Spleen (tissue), 11 donors: ENCODE data around the gene POLN. TPM values are rescaled to one million over a fixed set of nuclear protein-coding genes. Genes with fewer than 3 reads are reported as not detected.
A peak's percentile ranks its signal among the peaks of the same experiment; 100 is the strongest.

ENCODE experiments used
- DNase-seq: peaks from one replicate; pipeline ENCODE4 v3.0.0-alpha.2; 2020
- H3K27ac ChIP-seq, 8 donors: fragments of 200-600 bp; sonication (generic) in 7 of 8; 1 replicate in 4 of 8; 2 replicates in 4 of 8; pipeline versions ENCODE4 v1.5.0 to v1.8.0; 2016 to 2021; ENCODE audit warnings: inconsistent platforms in 4 of 8, mild to moderate bottlenecking in 4 of 8, moderate library complexity in 1 of 8
- H3K27me3 ChIP-seq, 7 donors: fragments of 200-600 bp; sonication (generic) in 6 of 7; replicated peaks in 1 of 7; 1 replicate in 4 of 7; 2 replicates in 3 of 7; pipeline versions ENCODE4 v1.5.0 to v1.8.0; 2016 to 2021; ENCODE audit warnings: inconsistent platforms in 3 of 7, mild to moderate bottlenecking in 1 of 7
- H3K36me3 ChIP-seq, 6 donors: fragments of 200-600 bp; sonication (generic) in 5 of 6; 1 replicate in 4 of 6; 2 replicates in 2 of 6; pipeline versions ENCODE4 v1.5.0 to v1.8.0; 2016 to 2021; ENCODE audit warnings: inconsistent platforms in 2 of 6
- H3K4me1 ChIP-seq, 6 donors: fragments of 200-600 bp; sonication (generic) in 5 of 6; 1 replicate in 3 of 6; 2 replicates in 3 of 6; pipeline versions ENCODE4 v1.5.0 to v1.8.0; 2016 to 2021; ENCODE audit warnings: inconsistent platforms in 3 of 6
- H3K4me3 ChIP-seq, 8 donors: fragments of 200-600 bp; sonication (generic) in 7 of 8; 1 replicate in 4 of 8; 2 replicates in 4 of 8; pipeline versions ENCODE4 v1.5.0 to v1.8.0; 2016 to 2021; ENCODE audit warnings: inconsistent platforms in 4 of 8, mild to moderate bottlenecking in 4 of 8, moderate library complexity in 2 of 8
- H3K9me3 ChIP-seq, 8 donors: fragments of 200-600 bp; sonication (generic) in 7 of 8; 1 replicate in 4 of 8; 2 replicates in 4 of 8; pipeline versions ENCODE4 v1.5.0 to v1.8.0; 2016 to 2021; ENCODE audit warnings: inconsistent platforms in 4 of 8
- POLR2A ChIP-seq, 3 donors: fragments of 450-650 bp; IDR thresholded peaks; one replicate each; pipeline ENCODE4 v1.5.1; 2017; ENCODE audit warnings: antibody characterized with exemption in 3 of 3, mild to moderate bottlenecking in 1 of 3
- POLR2AphosphoS5 ChIP-seq, 3 donors: sonication (generic); formaldehyde crosslinking; IDR thresholded peaks; one replicate each; pipeline ENCODE4 v1.5.1; 2017; ENCODE audit warnings: antibody characterized with exemption in 3 of 3
- WGBS, 5 donors: extraction: QIAGEN DNeasy Blood & Tissue Kit in 3 of 5; methylation state at CpG; one replicate each; pipeline versions ENCODE4 v1.1.5 to v1.1.7; 2013 to 2018; 5-methylcytosine and 5-hydroxymethylcytosine counted together
- intact Hi-C: fragments of 100-400 bp; cut with DNase I; formaldehyde crosslinking; loops from one replicate; pipeline ENCODE4 v1.15.0; 2023; ENCODE audit warnings: low total_unique reads
- polyA plus RNA-seq, 3 donors: library from polyadenylated mRNA; stranded (reverse); fragments of 200-250 nt; gene quantifications; one replicate each; pipeline ENCODE4 v1.2.1, GENCODE V29; 2013
- total RNA-seq, 7 donors: library from RNA; depleted of rRNA in 3 of 7; stranded (reverse); fragments of >200 nt in 3 of 7; fragmentation: NEBNext Ultra II Directional in 4 of 7; extraction: Animal tissue kit (Norgen Biotek cat#: 25700) in 4 of 7; gene quantifications; one replicate each; pipeline versions ENCODE4 v1.1.0 to v1.2.1, GENCODE V29; 2016 to 2021
- TF ChIP-seq, protein P1 (sequence below), 11 experiments: fragments of 200-600 bp in 7 of 11; fragments of 450-650 bp in 4 of 11; sonication (generic) in 4 of 11; IDR thresholded peaks in 8 of 11; conservative IDR thresholded peaks in 3 of 11; 1 replicate in 7 of 11; 2 replicates in 4 of 11; pipeline versions ENCODE4 v1.4.0 to v1.8.0; 2016 to 2021; ENCODE audit warnings: antibody characterized with exemption in 11 of 11, inconsistent platforms in 4 of 11, mild to moderate bottlenecking in 1 of 11
- donor health status: healthy with polysubstance abuse.
- donor health status: DM: no; HTN: no; CAD: no; lungs with moderate emphysema.
- donor health status: DM: no; HTN: no; CAD: no.
- donor health status: Bipolar disorder and iron deficiency.
- donor health status: healthy.
- donor health status: DM: no; HTN: no; CAD: no.
- donor health status: DM: yes; HTN: yes; CAD: no.

The POLN gene
- total and polyA plus RNA-seq, 10 donors: 1.2 to 3.5 (median 2.5) TPM

DNA sequence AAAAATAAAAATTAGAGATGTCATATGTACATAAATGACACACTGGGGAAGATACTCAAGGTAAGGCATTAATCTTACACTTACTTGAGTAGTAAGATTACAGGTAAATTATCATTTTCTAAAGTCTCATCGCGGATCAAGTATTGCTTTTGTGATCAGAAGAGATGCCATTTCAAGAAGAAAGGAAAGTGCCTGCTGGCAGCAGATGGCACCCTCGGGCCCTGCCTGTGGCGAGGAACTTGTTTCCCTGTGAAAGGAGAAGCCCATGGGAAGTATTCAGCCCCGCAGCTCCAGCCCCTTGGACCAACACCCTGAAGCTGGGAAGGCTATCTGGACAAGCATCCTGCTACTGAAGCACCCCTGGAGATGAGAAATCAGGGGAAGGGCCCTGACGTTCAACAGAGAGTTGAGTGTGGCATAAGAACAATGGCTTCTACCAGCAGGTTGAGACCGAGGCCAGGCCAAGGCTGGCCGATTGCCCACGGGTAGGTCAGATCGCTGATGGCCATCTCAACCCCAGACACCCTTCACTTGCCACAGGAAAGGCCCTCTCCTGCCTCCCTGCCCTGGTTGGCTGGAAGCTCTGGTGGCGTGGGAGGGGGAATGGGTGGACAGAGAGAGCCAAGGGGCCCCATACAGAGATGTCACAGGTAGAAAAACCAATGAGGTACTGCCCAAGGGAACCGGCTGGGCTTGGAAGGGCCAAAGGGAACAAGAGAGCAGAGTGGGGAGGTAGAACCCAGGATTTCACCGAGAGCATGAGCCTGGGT is 38.8 kb upstream of the POLN start:
- Histone ChIP-seq H3K36me3 (no peaks in the 10 kb centered on the region), H3K27me3 (no peaks in the 10 kb centered on the region), H3K4me3 (no peak overlapping the region), H3K9me3 (no peaks in the 10 kb centered on the region), H3K27ac (peak overlapping the region in 4 of 8 donors; percentile 75 to 95 (median 78)), H3K4me1 (peaks cover 4 to 24% (median 18%) of the 10 kb centered on the region in 6 donors)
- TF ChIP-seq, protein P1, sequence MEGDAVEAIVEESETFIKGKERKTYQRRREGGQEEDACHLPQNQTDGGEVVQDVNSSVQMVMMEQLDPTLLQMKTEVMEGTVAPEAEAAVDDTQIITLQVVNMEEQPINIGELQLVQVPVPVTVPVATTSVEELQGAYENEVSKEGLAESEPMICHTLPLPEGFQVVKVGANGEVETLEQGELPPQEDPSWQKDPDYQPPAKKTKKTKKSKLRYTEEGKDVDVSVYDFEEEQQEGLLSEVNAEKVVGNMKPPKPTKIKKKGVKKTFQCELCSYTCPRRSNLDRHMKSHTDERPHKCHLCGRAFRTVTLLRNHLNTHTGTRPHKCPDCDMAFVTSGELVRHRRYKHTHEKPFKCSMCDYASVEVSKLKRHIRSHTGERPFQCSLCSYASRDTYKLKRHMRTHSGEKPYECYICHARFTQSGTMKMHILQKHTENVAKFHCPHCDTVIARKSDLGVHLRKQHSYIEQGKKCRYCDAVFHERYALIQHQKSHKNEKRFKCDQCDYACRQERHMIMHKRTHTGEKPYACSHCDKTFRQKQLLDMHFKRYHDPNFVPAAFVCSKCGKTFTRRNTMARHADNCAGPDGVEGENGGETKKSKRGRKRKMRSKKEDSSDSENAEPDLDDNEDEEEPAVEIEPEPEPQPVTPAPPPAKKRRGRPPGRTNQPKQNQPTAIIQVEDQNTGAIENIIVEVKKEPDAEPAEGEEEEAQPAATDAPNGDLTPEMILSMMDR (IDR thresholded peaks at IDR 0.05 in 8 of 11, conservative IDR thresholded peaks at IDR 0.05 in 3 of 11): no peak
- no peak for TF ChIP-seq POLR2AphosphoS5 (IDR thresholded peaks at IDR 0.05)
- no peak for TF ChIP-seq POLR2A (IDR thresholded peaks at IDR 0.05)
- peak; percentile 69 for DNase-seq
- WGBS, 5 donors: 79 to 91% (median 87%) methylated on average over 10 to 13 of the region's 13 CpGs
- intact Hi-C loops: no loop called here

DNA sequence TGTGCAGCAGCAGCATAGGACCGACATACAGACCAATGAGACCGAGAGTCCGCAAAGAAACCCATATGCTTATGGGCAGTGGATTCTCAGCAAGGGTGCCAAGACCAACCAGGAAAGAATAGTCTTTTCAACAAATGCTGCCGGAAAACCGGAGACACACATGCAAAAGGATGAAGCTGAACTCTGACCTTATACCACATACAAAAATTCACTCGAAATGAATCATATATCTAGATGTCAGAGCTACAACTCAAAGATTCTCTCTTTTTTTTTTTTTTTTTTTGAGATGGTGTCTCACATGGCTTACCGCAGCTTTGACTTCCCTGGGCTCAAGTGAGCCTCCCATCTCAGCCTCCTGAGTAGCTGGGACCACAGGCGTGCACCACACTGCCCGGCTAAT is 36.0 kb upstream of the POLN start:
- peak; percentile 12 for DNase-seq
- H3K27me3 ChIP-seq: no peaks in the 10 kb centered on the region
- peaks cover 4 to 24% (median 18%) of the 10 kb centered on the region in 6 donors for H3K4me1 ChIP-seq
- H3K36me3 ChIP-seq: peaks cover 0 to under 1% (median 0%) of the 10 kb centered on the region in 6 donors
- TF ChIP-seq POLR2A (IDR thresholded peaks at IDR 0.05) (no peak), POLR2AphosphoS5 (IDR thresholded peaks at IDR 0.05) (no peak)
- TF ChIP-seq, protein P1 (IDR thresholded peaks at IDR 0.05 in 8 of 11, conservative IDR thresholded peaks at IDR 0.05 in 3 of 11): no peak
- no peak overlapping the region for H3K4me3 ChIP-seq
- intact Hi-C loops: no loop called here
- WGBS, 5 donors: 85 to 94% (median 94%) methylated on average over 9 of the region's 9 CpGs
- no peaks in the 10 kb centered on the region for H3K9me3 ChIP-seq
- H3K27ac ChIP-seq: no peak overlapping the region

DNA sequence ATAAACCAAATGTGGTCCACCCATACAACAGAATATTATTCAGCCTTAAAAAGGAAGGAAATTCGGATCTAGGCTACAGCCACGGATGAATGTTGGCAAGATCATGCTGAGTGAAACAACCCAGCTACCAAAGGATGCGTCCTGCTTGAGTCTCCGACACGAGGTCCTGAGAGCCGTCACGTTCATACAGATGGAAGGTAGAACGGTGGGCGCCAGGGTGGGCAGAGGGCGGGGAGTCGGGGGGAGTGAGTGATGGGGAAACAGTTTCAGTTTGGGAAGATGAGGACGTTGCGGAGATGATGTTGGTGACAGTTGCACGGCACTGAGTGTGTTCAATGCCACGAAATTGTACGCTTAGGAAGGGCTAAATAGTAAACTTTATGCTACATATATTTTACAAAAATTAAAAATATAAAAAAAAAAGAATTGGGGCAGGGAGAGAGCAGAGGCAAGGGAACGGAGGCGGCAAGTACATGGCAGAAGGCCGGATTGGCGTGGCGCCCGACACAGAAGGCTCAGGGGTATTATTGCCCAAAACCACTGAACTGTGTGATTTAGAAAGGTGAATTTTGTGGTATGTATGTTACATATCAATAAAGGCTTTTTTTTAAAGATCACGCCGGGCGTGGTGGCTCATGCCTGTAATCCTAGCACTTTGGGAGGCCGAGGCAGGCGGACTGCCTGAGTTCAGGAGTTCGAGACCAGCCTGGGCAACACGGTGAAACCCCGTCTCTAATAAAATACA is 34.8 kb upstream of the POLN start:
- TF ChIP-seq, protein P1 (IDR thresholded peaks at IDR 0.05 in 8 of 11, conservative IDR thresholded peaks at IDR 0.05 in 3 of 11): no peak
- no peak for TF ChIP-seq POLR2AphosphoS5 (IDR thresholded peaks at IDR 0.05)
- no peak for TF ChIP-seq POLR2A (IDR thresholded peaks at IDR 0.05)
- H3K4me3 ChIP-seq: no peak overlapping the region
- peaks cover 0 to 8% (median 0%) of the 10 kb centered on the region in 6 donors for H3K36me3 ChIP-seq
- no peaks in the 10 kb centered on the region for H3K27me3 ChIP-seq
- H3K9me3 ChIP-seq: no peaks in the 10 kb centered on the region
- intact Hi-C loops: no loop called here
- WGBS, 5 donors: 93 to 96% (median 95%) methylated on average over 30 of the region's 30 CpGs
- H3K4me1 ChIP-seq: peaks cover 0 to 13% (median 9%) of the 10 kb centered on the region in 6 donors
- DNase-seq: peak; percentile 36
- no peak overlapping the region for H3K27ac ChIP-seq
